NCI-H1436 treated with DMSO at 0.1 percent for 48 hours (cell line): ENCODE results near the gene EXT2.

Experiments
- DNase-seq: peaks from one replicate; lab custom pipeline; 2025; lab: John Stamatoyannopoulos, UW

EXT2 gene

GRCh38 chr11:44243086-44243485 lies 147.6 kb downstream of the EXT2 start:
- DNase-seq: no peak

- no peak for DNase-seq
Observed at GRCh38 chr11:44243595-44244343, 148.3 kb downstream of the EXT2 start.

GRCh38 chr11:44244639-44245310 lies 149.3 kb downstream of the EXT2 start:
- no peak for DNase-seq

GRCh38 chr11:44246726-44247125 lies 151.2 kb downstream of the EXT2 start:
- no peak for DNase-seq

GRCh38 chr11:44247508-44247907 lies 152.0 kb downstream of the EXT2 start:
- no peak for DNase-seq

GRCh38 chr11:44248109-44248508 lies 152.6 kb downstream of the EXT2 start:
- no peak for DNase-seq

GRCh38 chr11:44250421-44250820 lies 154.9 kb downstream of the EXT2 start:
- DNase-seq: no peak

GRCh38 chr11:44252999-44253602 lies 157.6 kb downstream of the EXT2 start:
- DNase-seq: no peak

GRCh38 chr11:44255406-44256071 lies 160.1 kb downstream of the EXT2 start:
- no peak for DNase-seq

GRCh38 chr11:44256673-44257291 lies 161.3 kb downstream of the EXT2 start:
- DNase-seq: no peak

GRCh38 chr11:44257338-44258189 lies 162.1 kb downstream of the EXT2 start:
- no peak for DNase-seq

GRCh38 chr11:44258190-44258489 lies 162.7 kb downstream of the EXT2 start:
- no peak for DNase-seq

GRCh38 chr11:44258839-44259420 lies 163.5 kb downstream of the EXT2 start:
- no peak for DNase-seq

GRCh38 chr11:44260081-44260480 lies 164.6 kb downstream of the EXT2 start:
- no peak for DNase-seq

GRCh38 chr11:44261800-44262591 lies 166.5 kb downstream of the EXT2 start:
- no peak for DNase-seq

- DNase-seq: no peak
Observed at GRCh38 chr11:44263738-44264437, 168.4 kb downstream of the EXT2 start.

- DNase-seq: no peak
Observed at GRCh38 chr11:44264438-44264749, 168.9 kb downstream of the EXT2 start.

- DNase-seq: no peak
Observed at GRCh38 chr11:44264761-44265160, 169.3 kb downstream of the EXT2 start.

GRCh38 chr11:44266056-44266780 lies 170.7 kb downstream of the EXT2 start:
- DNase-seq: no peak
